ENCODE data around the gene KRT3.

GRCh38 chr12:52837413-52837741 is 41.5 kb upstream of the KRT3 start:
- TF ChIP-seq CEBPB (IDR thresholded peaks at IDR 0.05; ENCODE audit: low read depth) (no peak), RAD21 (IDR thresholded peaks at IDR 0.05; ENCODE audit: low read depth) (no peak), POLR2AphosphoS5 (IDR thresholded peaks at IDR 0.05; ENCODE audit: low read depth, low read length) (no peak), POLR2A (IDR thresholded peaks at IDR 0.05; ENCODE audit: borderline replicate concordance, extremely low read depth, insufficient read depth, insufficient read length) (no peak)
- TF ChIP-seq, protein P1, sequence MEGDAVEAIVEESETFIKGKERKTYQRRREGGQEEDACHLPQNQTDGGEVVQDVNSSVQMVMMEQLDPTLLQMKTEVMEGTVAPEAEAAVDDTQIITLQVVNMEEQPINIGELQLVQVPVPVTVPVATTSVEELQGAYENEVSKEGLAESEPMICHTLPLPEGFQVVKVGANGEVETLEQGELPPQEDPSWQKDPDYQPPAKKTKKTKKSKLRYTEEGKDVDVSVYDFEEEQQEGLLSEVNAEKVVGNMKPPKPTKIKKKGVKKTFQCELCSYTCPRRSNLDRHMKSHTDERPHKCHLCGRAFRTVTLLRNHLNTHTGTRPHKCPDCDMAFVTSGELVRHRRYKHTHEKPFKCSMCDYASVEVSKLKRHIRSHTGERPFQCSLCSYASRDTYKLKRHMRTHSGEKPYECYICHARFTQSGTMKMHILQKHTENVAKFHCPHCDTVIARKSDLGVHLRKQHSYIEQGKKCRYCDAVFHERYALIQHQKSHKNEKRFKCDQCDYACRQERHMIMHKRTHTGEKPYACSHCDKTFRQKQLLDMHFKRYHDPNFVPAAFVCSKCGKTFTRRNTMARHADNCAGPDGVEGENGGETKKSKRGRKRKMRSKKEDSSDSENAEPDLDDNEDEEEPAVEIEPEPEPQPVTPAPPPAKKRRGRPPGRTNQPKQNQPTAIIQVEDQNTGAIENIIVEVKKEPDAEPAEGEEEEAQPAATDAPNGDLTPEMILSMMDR (IDR thresholded peaks at IDR 0.05 in 2 of 3, conservative IDR thresholded peaks at IDR 0.05 in 1 of 3; ENCODE audit: borderline replicate concordance in 1 of 3, insufficient read depth in 1 of 3, low read depth in 2 of 3, low read length in 2 of 3): no peak

Data from HCT116 (cell line).